ENCODE results near the gene GINS2.

- no peak for TF ChIP-seq POLR2A (IDR thresholded peaks at IDR 0.05; ENCODE audit: low read length)
- TF ChIP-seq GATA1 (IDR thresholded peaks at IDR 0.05; ENCODE audit: low read depth, low read length): no peak
Observed at GRCh38 chr16:85656351-85657266, 32.1 kb downstream of the GINS2 start.
